Kidney (tissue), 14 donors: ENCODE data around the gene TTC28. TPM values are rescaled to one million over a fixed set of nuclear protein-coding genes. Genes with fewer than 3 reads are reported as not detected.

Experiments
- DNase-seq, 5 donors: peaks; one replicate each; pipeline ENCODE4 v3.0.0-alpha.2; 2013 to 2020
- FAIRE-seq: peaks from 2 replicates; lab custom pipeline; 2012; peaks lifted over from hg19 to GRCh38; lab: Jason Lieb, UNC
- H3K27ac ChIP-seq, 2 donors: one replicate each; pipeline ENCODE4 v1.7.0; 2013; ENCODE audit warnings: low read depth in 2 of 2, low read length in 2 of 2, inconsistent platforms in 1 of 2
- H3K27me3 ChIP-seq: one replicate; pipeline ENCODE4 v1.7.1; 2013; ENCODE audit warnings: low read length, inconsistent platforms; ENCODE audit not compliant: control insufficient read depth, insufficient read depth
- H3K36me3 ChIP-seq, 3 donors: one replicate each; pipeline versions ENCODE4 v1.7.0 to v1.7.1; 2013; ENCODE audit warnings: low read length in 3 of 3, control low read depth in 1 of 3, inconsistent platforms in 1 of 3; ENCODE audit not compliant: insufficient read depth in 3 of 3, control insufficient read depth in 2 of 3
- H3K4me1 ChIP-seq, 3 donors: one replicate each; pipeline versions ENCODE4 v1.7.0 to v1.7.1; 2013; ENCODE audit warnings: low read length in 3 of 3, inconsistent platforms in 1 of 3, low read depth in 1 of 3; ENCODE audit not compliant: control insufficient read depth in 2 of 3, insufficient read depth in 2 of 3
- H3K4me3 ChIP-seq, 3 donors: one replicate each; pipeline versions ENCODE4 v1.7.0 to v1.8.1; 2013; ENCODE audit warnings: low read length in 3 of 3, control low read depth in 1 of 3, inconsistent platforms in 1 of 3
- H3K9ac ChIP-seq, 3 donors: one replicate each; pipeline versions ENCODE4 v1.7.0 to v1.7.1; 2013; ENCODE audit warnings: low read length in 3 of 3, control low read depth in 1 of 3, inconsistent platforms in 1 of 3
- H3K9me3 ChIP-seq, 3 donors: one replicate each; pipeline versions ENCODE4 v1.7.0 to v1.7.1; 2013; ENCODE audit warnings: low read length in 3 of 3, control low read depth in 1 of 3, inconsistent platforms in 1 of 3; ENCODE audit not compliant: control insufficient read depth in 2 of 3, insufficient read depth in 1 of 3
- intact Hi-C: fragments of 100-400 bp; cut with DNase I; formaldehyde crosslinking; loops from one replicate; pipeline ENCODE4 v1.11.1; 2022
- polyA plus RNA-seq: library from polyadenylated mRNA; stranded (reverse); fragments of 350-450 nt; fragmentation: Illumina TruSeq; extraction: RNeasy Lipid Tissue Mini Kit (QIAGEN cat#74804); gene quantifications from one replicate; pipeline ENCODE4 v1.2.3, GENCODE V29; 2014; ENCODE audit warnings: low read depth, low replicate concordance; ENCODE audit not compliant: insufficient read depth
- total RNA-seq: library from RNA; stranded (reverse); fragmentation: NEBNext Ultra II Directional; extraction: Animal tissue kit (Norgen Biotek cat#: 25700); gene quantifications from one replicate; pipeline ENCODE4 v1.2.1, GENCODE V29; 2021
- TF ChIP-seq, protein P1 (sequence below): IDR thresholded peaks from 3 replicates; pipeline ENCODE4 v1.5.1; 2012; ENCODE audit warnings: mild to moderate bottlenecking, moderate library complexity, borderline replicate concordance; ENCODE audit not compliant: insufficient read depth; ENCODE audit errors: extremely low read depth
- donor health status: control.
- donor health status: control.
- donor health status: control.
- donor health status: control.
- donor health status: control.
- donor health status: DM: yes; HTN: yes; CAD: no.
- donor health status: Normal renal cell carcinoma (clear cell type).

TTC28 gene
- total and polyA plus RNA-seq, 2 donors from 2014 or later = 3.5 to 40.2 TPM

DNA sequence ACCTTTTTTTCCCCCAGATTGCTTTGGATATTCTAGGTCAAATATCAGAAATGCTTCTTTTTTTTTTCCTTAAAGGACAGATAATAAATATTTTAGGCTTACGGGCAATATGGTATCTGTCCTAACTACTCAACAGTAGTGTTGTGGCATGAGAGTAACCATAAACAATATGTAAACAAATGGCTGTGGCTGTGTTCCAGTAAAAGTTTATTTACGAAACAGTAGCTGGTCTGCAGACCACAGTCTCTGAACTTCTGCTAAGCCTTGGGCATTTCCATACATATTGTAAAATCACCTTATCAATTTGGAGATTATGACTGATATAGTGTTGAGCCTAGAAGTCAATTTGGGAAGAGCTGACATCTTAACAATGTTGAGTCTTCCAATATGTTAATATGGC, 621.6 kb downstream of the TTC28 start:
- H3K9me3 ChIP-seq = no peaks in the 10 kb centered on the region
- no peaks in the 10 kb centered on the region for H3K36me3 ChIP-seq
- H3K27me3 ChIP-seq = no peaks in the 10 kb centered on the region
- TF ChIP-seq, protein P1, sequence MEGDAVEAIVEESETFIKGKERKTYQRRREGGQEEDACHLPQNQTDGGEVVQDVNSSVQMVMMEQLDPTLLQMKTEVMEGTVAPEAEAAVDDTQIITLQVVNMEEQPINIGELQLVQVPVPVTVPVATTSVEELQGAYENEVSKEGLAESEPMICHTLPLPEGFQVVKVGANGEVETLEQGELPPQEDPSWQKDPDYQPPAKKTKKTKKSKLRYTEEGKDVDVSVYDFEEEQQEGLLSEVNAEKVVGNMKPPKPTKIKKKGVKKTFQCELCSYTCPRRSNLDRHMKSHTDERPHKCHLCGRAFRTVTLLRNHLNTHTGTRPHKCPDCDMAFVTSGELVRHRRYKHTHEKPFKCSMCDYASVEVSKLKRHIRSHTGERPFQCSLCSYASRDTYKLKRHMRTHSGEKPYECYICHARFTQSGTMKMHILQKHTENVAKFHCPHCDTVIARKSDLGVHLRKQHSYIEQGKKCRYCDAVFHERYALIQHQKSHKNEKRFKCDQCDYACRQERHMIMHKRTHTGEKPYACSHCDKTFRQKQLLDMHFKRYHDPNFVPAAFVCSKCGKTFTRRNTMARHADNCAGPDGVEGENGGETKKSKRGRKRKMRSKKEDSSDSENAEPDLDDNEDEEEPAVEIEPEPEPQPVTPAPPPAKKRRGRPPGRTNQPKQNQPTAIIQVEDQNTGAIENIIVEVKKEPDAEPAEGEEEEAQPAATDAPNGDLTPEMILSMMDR = no peak
- intact Hi-C loops = no loop called here
- no peak for FAIRE-seq
- H3K4me1 ChIP-seq = no peaks in the 10 kb centered on the region
- no peak for DNase-seq
- H3K9ac ChIP-seq = no peak overlapping the region
- H3K27ac ChIP-seq = no peak overlapping the region
- no peak overlapping the region for H3K4me3 ChIP-seq

DNA sequence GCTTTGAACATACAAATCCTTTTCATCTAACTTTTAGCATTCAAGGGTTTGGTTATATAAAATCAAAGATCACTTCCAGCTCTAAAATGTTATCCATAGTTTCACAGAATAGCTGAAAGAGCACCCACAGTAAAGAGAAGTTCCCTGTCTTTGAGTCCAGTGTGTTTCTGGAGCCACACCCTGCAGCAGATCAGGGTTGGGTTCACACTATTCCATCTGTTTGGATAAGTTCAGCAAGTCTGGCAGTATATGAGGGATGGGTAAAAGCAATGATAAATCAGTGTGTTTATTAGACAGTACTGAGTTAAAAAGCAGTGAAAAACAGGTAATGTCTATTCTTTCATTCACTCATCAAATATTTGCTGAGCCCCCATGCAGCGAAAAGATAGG, 624.8 kb downstream of the TTC28 start:
- FAIRE-seq (no peak), DNase-seq (no peak)
- Histone ChIP-seq H3K4me1 (peaks cover 0 to 11% (median 2%) of the 10 kb centered on the region in 3 donors), H3K27ac (no peak overlapping the region), H3K9me3 (no peaks in the 10 kb centered on the region), H3K36me3 (no peaks in the 10 kb centered on the region), H3K9ac (no peak overlapping the region), H3K4me3 (no peak overlapping the region), H3K27me3 (no peaks in the 10 kb centered on the region)
- intact Hi-C loops = no loop called here
- TF ChIP-seq, protein P1 = no peak

DNA sequence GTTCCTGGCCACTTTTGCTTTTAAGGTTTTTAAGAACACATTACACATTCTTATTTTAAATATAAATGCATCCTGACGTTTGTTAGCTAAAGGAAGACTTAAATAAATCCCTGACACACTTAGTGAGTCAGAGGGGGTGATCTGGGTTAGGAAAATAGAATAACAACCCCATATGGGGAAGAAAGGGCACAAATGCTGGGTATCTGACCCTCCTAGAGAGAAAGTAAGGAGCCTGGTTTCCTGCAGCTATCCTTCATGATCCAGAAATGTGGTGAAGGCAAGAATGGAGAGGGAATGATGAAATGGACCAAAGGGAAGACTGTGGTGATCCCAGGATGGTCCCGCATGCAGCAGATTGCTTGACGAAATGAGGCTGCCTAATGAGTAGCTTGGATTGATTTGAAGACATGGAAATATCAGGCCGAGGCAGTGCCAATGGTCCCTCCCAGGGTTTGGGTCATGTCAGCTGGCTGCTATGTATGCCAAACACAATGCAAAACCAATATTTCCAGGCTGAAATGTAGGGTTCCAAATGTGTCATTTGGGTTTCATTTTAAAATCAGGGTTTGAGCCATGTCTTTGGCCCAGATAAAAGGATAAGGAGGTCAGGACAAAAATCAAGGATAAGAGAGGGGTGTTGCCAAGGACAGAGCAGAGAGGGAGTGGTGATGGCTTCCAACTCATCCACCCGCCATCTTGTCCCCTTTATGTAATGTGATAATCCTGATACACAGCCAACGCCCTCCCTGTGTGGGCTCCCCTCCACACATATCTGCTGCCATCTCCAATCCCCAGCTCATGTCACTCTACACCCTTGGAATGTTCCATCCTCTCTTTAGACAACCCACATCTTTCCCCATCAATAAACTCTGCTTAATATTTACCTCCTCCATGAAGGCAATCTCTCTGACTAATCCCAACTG, 625.5 kb downstream of the TTC28 start:
- DNase-seq (no peak), FAIRE-seq (no peak)
- intact Hi-C loops = no loop called here
- Histone ChIP-seq H3K9me3 (no peaks in the 10 kb centered on the region), H3K9ac (no peak overlapping the region), H3K27me3 (no peaks in the 10 kb centered on the region), H3K4me1 (peaks cover 0 to 15% (median 6%) of the 10 kb centered on the region in 3 donors), H3K36me3 (no peaks in the 10 kb centered on the region), H3K27ac (no peak overlapping the region), H3K4me3 (no peak overlapping the region)
- TF ChIP-seq, protein P1 = no peak
